Effector memory CD4-positive, alpha-beta T cell (primary cell): ENCODE data around the gene HSPB6.
A peak's percentile ranks its signal among the peaks of the same experiment; 100 is the strongest.

ENCODE experiments used
- DNase-seq, 3 donors: peaks; one replicate each; pipeline ENCODE4 v3.0.0-alpha.2; 2020
- H3K27ac ChIP-seq: 2 replicates; pipeline ENCODE4 v1.7.0; 2013; ENCODE audit warnings: mild to moderate bottlenecking, low read length, moderate library complexity; ENCODE audit not compliant: insufficient read depth, poor library complexity, severe bottlenecking
- H3K27me3 ChIP-seq: replicated peaks from 2 replicates; pipeline ENCODE4 v1.7.0; 2013; ENCODE audit warnings: mild to moderate bottlenecking, low read length; ENCODE audit not compliant: insufficient read depth, control insufficient read depth, poor library complexity, severe bottlenecking
- H3K36me3 ChIP-seq: 2 replicates; pipeline ENCODE4 v1.7.0; 2013; ENCODE audit warnings: mild to moderate bottlenecking, low read length, moderate library complexity; ENCODE audit not compliant: control insufficient read depth, insufficient read depth
- H3K4me1 ChIP-seq: 2 replicates; pipeline ENCODE4 v1.7.0; 2013; ENCODE audit warnings: low read length, mild to moderate bottlenecking; ENCODE audit not compliant: control insufficient read depth, insufficient read depth, poor library complexity, severe bottlenecking
- H3K4me3 ChIP-seq: 2 replicates; pipeline ENCODE4 v1.7.0; 2013; ENCODE audit warnings: low read length, low read depth, mild to moderate bottlenecking; ENCODE audit not compliant: insufficient read depth, poor library complexity, severe bottlenecking
- H3K9me3 ChIP-seq: 2 replicates; pipeline ENCODE4 v1.7.0; 2013; ENCODE audit warnings: mild to moderate bottlenecking, low read length, moderate library complexity; ENCODE audit not compliant: control insufficient read depth

The HSPB6 gene

DNA sequence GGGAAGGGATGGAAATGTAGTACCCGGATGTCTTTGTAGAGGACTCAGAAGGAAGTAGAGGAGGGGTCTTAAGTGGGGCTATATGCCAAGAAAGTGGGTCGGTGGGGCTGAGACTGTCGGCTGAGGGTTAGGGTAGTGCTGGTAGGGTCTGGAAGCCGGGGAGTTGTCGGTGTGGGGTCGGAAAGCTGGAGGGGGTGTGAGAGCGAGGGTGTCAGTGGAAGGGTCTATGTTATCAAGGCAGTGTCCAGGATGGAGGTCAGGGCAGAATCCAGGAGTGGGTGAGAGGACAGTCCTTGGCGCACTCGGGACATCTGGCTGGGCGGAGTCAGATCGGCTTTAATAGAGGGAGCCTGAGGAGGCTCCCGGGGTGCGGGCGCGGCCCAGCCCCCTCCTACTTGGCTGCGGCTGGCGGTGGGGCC, 1.7 kb downstream of the HSPB6 start:
- no peaks in the 10 kb centered on the region for H3K27me3 ChIP-seq
- peaks cover 28% of the 10 kb centered on the region for H3K4me1 ChIP-seq
- H3K4me3 ChIP-seq: no peak overlapping the region
- no peaks in the 10 kb centered on the region for H3K9me3 ChIP-seq
- H3K36me3 ChIP-seq: peaks cover 22% of the 10 kb centered on the region
- DNase-seq: no peak
- no peak overlapping the region for H3K27ac ChIP-seq

DNA sequence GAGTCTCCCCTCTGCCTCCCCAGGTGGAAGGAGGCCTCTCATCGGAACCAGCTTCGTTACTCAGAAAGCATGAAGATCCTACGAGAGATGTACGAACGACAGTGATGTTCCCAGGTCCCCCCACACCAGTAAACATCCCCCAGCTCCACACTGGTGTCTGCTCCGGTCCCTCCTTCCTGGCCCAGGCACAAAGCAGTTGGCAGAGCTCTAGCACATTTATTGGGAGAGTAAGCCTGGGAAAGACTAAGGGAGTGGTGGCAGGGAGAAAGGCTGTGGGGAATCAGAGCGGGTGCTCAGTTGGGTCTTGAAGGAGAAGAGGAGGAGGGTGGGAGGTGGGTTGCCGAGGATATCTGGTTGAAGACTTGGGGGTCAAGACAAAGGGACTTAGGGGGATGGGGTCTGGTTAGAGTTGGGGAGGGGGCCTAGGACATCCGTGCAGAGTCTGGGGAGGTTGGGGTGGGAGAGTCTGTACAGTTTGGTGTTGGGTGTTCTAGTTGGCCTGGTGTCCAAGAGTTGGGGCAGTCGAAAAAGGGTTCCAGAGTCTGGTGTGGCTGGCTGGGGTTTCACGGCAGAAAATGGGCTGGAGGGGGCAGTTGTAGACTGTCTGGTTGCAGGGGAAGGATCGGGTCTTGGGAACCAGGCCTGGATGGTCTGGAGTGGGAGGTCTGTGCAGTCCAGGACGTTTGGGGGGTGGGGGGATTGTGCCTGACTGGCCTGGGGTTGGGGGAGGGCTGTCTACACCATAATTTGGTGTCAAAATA, 2.3 kb downstream of the HSPB6 start:
- Histone ChIP-seq H3K27me3 (no peaks in the 10 kb centered on the region), H3K4me1 (peaks cover 28% of the 10 kb centered on the region), H3K9me3 (no peaks in the 10 kb centered on the region), H3K36me3 (peaks cover 22% of the 10 kb centered on the region), H3K4me3 (no peak overlapping the region), H3K27ac (no peak overlapping the region)
- DNase-seq: no peak

DNA sequence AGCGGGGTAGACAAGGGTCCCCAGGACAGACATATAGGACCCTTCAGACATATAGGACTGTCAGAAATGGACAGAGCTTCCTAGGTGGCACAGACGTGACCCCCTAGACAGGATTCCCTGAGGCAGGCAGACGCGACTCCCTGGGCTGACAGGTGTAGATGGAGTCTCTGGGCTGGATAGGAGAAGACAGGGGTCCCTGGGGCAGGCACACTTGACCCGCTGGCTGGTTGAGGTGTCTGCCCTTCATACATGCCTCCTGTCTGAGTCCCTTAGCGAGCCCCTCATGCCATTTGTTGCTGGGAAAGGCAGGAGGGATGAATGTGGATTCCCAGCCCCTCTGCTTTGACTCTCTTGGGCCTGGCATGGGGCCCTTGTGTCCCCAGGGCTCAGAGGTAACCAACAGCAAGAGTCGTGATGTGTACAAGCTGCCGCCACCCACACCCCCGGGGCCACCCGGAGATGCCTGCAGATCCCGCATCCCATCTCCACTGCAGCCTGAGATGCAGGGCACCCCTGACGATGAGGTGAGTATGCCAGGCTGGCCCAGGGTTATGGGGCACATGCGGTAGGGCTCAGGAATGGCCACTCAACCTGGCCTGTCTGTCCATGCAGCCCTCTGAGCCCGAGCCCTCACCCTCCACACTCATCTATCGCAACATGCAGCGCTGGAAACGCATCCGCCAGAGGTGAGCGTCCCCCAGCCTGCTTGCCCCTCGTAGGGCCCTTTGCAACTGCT, 3.0 kb downstream of the HSPB6 start:
- Histone ChIP-seq H3K36me3 (peaks cover 22% of the 10 kb centered on the region), H3K4me1 (peaks cover 26% of the 10 kb centered on the region), H3K27ac (no peak overlapping the region), H3K27me3 (no peaks in the 10 kb centered on the region), H3K4me3 (no peak overlapping the region), H3K9me3 (no peaks in the 10 kb centered on the region)
- no peak for DNase-seq

DNA sequence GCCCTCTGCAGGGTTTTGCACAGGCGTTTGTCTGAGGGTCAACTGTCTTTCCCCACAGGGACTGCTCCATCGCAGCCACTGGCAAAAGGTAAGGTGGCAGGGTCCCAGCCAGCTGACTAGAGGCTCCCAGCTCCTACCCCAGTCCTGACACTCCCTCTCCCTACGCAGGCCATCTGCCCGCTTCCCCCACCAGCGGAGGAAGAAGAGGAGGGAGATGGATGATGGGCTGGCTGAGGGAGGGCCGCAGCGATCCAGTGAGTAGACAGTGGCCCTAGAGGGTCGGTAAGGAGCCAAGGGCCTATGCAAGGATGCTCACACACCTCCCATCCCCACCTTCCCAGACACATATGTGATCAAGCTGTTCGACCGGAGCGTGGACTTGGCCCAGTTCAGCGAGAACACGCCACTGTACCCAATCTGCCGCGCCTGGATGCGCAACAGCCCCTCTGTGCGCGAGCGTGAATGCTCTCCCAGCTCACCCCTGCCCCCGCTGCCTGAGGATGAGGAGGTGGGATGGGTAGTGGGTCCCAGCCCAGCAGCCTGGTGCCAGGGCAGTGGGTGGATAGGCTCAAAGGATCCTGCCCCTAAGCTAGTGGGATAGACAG, 4.0 kb downstream of the HSPB6 start:
- no peaks in the 10 kb centered on the region for H3K9me3 ChIP-seq
- H3K4me1 ChIP-seq: peaks cover 24% of the 10 kb centered on the region
- H3K4me3 ChIP-seq: no peak overlapping the region
- H3K27me3 ChIP-seq: no peaks in the 10 kb centered on the region
- peaks cover 22% of the 10 kb centered on the region for H3K36me3 ChIP-seq
- no peak for DNase-seq
- no peak overlapping the region for H3K27ac ChIP-seq

DNA sequence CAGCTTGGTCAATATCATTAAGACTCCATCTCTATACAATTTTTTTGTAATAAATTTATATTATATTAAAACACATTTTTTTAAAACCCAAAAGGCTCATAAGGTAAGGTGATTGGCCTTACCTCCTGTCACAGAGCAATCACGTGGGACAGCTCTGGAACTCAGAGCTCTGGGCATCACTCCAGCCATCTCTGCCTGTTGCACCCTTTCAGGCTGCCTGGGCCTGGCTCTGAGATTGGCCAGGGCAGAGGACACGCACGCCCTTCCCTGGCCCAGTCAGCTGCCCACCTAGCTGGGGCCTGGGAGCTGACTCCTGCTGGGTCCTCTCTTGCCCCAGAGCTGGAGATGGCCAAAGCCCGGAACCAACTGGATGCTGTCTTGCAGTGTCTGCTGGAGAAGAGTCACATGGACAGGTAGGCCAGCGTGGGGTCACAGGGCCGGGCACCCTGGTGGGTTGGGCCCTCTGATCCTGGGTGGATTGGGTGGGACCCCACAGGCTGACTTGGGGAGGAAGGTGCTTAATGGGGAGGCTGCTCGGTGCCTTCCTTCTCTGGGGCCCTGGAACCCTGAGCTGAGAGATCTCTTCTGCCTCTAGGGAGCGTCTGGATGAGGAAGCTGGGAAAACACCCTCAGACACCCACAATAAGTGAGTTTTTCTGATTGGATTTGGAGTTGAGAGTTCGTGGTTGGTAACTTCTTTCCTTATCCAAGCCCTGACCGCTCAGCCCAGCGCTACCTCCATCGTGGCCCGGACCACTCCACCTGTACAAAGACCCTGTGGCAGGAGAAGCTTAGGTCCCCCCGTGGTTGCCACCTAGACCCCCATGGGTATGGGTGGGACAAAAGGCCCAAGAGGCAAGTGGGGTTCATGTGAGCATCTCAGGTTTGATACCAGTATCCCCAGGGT, 4.7 kb downstream of the HSPB6 start:
- no peaks in the 10 kb centered on the region for H3K27me3 ChIP-seq
- no peak overlapping the region for H3K27ac ChIP-seq

DNA sequence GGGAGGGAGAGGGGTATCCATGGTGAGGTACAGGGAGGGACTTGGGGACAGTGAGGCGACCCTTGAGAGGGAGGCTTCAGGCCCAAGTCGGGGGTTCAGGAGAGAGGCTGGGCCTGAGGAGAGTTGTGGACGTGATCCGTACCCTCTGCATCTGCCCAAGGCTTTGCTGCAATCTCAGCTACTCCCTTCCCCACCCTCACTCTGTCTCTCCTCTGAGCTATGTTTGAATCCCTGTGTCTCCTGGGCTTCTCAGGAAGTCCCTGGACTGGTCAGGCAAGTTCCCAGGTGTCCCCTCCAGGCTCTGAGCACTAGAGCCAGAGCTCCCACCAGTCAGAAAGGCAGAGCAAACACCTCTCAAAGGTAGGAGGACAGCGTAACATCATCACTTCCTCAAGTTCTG, 6.7 kb downstream of the HSPB6 start:
- Histone ChIP-seq H3K4me3 (no peak overlapping the region), H3K4me1 (peaks cover 15% of the 10 kb centered on the region), H3K9me3 (no peaks in the 10 kb centered on the region), H3K27ac (no peak overlapping the region), H3K27me3 (no peaks in the 10 kb centered on the region), H3K36me3 (peaks cover 22% of the 10 kb centered on the region)
- no peak for DNase-seq

More for the DNA sequence above, 4.7 kb downstream of the HSPB6 start:
- no peak for DNase-seq
- H3K36me3 ChIP-seq: peaks cover 22% of the 10 kb centered on the region
- peaks cover 20% of the 10 kb centered on the region for H3K4me1 ChIP-seq
- no peak overlapping the region for H3K4me3 ChIP-seq
- no peaks in the 10 kb centered on the region for H3K9me3 ChIP-seq

DNA sequence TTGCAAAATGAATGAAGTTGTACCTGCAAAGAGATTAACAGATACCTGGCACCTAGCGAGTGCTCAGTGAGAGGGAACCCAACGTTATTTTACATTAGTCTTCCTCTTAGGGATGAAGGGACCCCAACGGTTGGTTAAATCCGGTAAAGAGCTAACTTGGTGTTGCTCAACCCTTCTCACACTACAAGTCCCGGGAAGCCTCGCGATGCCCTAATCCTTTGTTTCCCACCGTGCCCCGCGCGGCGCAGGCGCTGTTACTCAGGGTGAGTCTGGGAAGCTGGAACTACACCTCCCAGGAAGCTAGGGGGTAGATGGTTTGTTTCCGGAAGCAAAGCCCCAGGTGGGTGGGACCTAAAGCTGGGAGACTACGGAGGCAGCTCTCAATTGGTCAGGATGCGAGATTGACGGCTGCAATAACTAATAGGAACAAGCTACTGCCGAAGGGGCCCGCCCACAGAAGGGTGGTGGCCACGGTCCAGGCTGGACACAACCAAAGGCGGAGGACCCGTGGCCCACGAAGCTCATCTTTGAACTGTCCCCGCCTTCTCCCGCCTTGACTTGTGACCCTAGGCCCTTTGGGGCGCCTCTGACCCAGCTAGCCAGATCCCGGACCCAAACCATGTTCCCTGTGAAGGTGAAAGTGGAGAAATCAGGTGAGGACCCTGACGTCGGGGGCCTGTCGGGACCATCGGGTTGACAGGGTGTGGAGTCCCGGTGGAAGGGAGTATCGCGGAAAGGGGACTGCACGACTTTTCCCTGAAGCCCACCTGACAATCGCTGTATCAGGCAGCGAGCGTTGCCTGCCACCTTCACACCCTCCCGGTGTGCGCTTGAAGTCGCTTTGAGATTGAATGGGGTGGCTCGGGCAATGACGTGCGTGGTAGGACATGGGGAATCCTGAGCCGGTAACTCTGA, 8.5 kb downstream of the HSPB6 start, which contains the start of gene LIN37:
Gene LIN37 (plus strand): TSS at position 471 of the 915 bp plus-strand sequence. CDS start 149 bp downstream, at position 620.
- Histone ChIP-seq H3K4me3 (peak within 1 kb of the TSS; percentile 96), H3K4me1 (peaks cover 24% of the 10 kb centered on the region), H3K9me3 (no peaks in the 10 kb centered on the region), H3K27ac (peak within 1 kb of the TSS; percentile 81), H3K36me3 (peaks cover 15% of the 10 kb centered on the region), H3K27me3 (no peaks in the 10 kb centered on the region)
- DNase-seq: peak; percentile 96 to 99 (median 98)

DNA sequence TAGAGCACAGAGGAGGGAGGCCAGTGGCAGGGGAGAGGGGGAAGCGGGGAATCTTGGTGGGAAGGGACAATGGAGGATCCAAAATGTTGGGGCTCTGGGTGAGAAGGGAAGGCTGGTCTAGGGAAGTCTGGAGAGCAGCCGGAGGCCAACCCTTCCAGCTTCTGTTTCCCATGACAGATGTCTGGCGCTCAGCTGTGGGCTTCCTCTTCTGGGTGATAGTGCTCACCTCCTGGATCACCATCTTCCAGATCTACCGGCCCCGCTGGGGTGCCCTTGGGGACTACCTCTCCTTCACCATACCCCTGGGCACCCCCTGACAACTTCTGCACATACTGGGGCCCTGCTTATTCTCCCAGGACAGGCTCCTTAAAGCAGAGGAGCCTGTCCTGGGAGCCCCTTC, 10.3 kb downstream of the HSPB6 start:
- Histone ChIP-seq H3K27ac (no peak overlapping the region), H3K4me3 (no peak overlapping the region), H3K36me3 (no peaks in the 10 kb centered on the region), H3K27me3 (no peaks in the 10 kb centered on the region), H3K4me1 (peaks cover 38% of the 10 kb centered on the region), H3K9me3 (no peaks in the 10 kb centered on the region)
- DNase-seq: no peak

DNA sequence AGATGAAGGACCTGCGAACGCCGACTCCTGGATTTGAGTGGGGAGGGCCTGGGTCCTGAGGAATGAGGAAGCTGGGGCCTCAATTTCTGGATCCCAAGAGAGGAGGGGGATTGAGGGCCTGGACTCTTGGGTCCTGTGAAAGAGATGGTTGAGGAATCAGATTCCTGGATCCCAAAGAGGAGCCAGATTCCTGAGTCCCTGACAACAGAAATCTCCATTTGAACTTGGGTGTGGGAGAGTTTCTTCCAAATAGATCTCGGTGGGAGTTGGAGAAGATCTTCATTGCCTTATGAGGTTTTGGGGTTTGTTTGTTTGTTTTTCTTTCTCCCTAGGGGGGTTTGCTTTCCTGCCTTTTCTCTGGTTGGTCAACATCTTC, 10.8 kb downstream of the HSPB6 start:
- Histone ChIP-seq H3K27me3 (no peaks in the 10 kb centered on the region), H3K9me3 (no peaks in the 10 kb centered on the region), H3K27ac (peak overlapping the region; percentile 99), H3K4me1 (peaks cover 38% of the 10 kb centered on the region), H3K36me3 (no peaks in the 10 kb centered on the region), H3K4me3 (peak overlapping the region; percentile 89)
- DNase-seq: no peak
